ENCODE results near the gene BRICD5.

DNA sequence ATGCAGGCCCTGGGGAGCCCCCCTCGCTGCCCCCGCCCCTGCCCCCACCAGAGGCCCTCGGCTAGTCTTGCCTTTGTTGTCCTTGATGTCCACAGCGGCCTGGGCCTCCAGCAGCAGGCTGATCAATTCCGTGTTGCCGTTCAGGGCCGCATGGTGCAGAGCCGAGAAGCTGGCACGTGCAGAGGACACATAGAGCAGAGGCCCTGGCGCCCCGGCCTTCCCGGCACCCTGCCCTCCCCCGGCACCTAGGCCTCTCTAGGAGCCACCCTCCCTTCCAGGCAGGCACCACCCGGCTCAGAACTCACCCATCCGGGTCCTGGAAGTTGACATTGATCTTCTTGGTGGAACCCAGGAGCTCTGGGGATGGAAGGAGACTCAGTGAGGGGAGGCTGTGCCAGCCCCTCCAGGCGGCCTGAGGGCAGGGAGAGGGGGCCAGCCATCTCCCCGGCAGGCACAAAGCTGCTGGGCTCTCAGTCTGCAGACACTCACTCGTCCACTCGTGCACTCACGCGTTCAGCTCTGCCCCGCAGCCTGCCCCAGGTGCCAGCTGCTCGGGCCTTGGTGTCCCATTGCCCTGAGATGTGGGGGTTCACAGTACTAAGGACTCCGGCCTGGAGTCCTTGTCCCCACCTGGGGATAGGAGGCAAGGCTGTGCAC lies 20.5 kb downstream of the BRICD5 start:
- TF ChIP-seq ZNF155 (tag by site-specific recombination; IDR thresholded peaks at IDR 0.05), result no peak
- TF ChIP-seq, protein P1, sequence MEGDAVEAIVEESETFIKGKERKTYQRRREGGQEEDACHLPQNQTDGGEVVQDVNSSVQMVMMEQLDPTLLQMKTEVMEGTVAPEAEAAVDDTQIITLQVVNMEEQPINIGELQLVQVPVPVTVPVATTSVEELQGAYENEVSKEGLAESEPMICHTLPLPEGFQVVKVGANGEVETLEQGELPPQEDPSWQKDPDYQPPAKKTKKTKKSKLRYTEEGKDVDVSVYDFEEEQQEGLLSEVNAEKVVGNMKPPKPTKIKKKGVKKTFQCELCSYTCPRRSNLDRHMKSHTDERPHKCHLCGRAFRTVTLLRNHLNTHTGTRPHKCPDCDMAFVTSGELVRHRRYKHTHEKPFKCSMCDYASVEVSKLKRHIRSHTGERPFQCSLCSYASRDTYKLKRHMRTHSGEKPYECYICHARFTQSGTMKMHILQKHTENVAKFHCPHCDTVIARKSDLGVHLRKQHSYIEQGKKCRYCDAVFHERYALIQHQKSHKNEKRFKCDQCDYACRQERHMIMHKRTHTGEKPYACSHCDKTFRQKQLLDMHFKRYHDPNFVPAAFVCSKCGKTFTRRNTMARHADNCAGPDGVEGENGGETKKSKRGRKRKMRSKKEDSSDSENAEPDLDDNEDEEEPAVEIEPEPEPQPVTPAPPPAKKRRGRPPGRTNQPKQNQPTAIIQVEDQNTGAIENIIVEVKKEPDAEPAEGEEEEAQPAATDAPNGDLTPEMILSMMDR (tag by site-specific recombination; IDR thresholded peaks at IDR 0.05), result no peak
- TF ChIP-seq ZNF354C (tag by site-specific recombination; IDR thresholded peaks at IDR 0.05; ENCODE audit: borderline replicate concordance, low read depth), result no peak
- no peak for TF ChIP-seq ZNF274 (IDR thresholded peaks at IDR 0.05; ENCODE audit: low read length)
- TF ChIP-seq ZNF274 (tag by site-specific recombination; IDR thresholded peaks at IDR 0.05; ENCODE audit: borderline replicate concordance), result no peak
- no peak for TF ChIP-seq ZNF302 (tag by site-specific recombination; IDR thresholded peaks at IDR 0.05; ENCODE audit: low read depth)
- no peak for TF ChIP-seq ZNF530 (tag by site-specific recombination; IDR thresholded peaks at IDR 0.05; ENCODE audit: low read depth)
- TF ChIP-seq, protein P2, sequence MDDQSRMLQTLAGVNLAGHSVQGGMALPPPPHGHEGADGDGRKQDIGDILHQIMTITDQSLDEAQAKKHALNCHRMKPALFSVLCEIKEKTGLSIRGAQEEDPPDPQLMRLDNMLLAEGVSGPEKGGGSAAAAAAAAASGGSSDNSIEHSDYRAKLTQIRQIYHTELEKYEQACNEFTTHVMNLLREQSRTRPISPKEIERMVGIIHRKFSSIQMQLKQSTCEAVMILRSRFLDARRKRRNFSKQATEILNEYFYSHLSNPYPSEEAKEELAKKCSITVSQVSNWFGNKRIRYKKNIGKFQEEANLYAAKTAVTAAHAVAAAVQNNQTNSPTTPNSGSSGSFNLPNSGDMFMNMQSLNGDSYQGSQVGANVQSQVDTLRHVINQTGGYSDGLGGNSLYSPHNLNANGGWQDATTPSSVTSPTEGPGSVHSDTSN (CRISPR knock-in tag; IDR thresholded peaks at IDR 0.05), result no peak
- no peak for TF ChIP-seq ZNF610 (tag by site-specific recombination; IDR thresholded peaks at IDR 0.05; ENCODE audit: borderline replicate concordance)
- TF ChIP-seq ZFP37 (tag by site-specific recombination; IDR thresholded peaks at IDR 0.05), result no peak
- TF ChIP-seq, protein P3, sequence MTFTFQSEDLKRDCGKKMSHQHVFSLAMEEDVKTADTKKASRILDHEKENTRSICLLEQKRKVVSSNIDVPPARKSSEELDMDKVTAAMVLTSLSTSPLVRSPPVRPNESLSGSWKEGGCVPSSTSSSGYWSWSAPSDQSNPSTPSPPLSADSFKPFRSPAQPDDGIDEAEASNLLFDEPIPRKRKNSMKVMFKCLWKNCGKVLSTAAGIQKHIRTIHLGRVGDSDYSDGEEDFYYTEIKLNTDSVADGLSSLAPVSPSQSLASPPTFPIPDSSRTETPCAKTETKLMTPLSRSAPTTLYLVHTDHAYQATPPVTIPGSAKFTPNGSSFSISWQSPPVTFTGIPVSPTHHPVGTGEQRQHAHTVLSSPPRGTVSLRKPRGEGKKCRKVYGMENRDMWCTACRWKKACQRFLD (tag by site-specific recombination; IDR thresholded peaks at IDR 0.05), result no peak
